Left hindlimb (tissue), 1 donor: Measurements from ENCODE around the gene RAET1G.
A peak's percentile ranks its signal among the peaks of the same experiment; 100 is the strongest.
"Not testable (repeated sequence)": the region's sequence is repeated elsewhere in the genome, so short reads cannot be mapped to it uniquely, and the experiment has no call there.

Experiments used
- DNase-seq: peaks from one replicate; pipeline ENCODE4 v3.0.0-alpha.2; 2018

RAET1G gene

DNA sequence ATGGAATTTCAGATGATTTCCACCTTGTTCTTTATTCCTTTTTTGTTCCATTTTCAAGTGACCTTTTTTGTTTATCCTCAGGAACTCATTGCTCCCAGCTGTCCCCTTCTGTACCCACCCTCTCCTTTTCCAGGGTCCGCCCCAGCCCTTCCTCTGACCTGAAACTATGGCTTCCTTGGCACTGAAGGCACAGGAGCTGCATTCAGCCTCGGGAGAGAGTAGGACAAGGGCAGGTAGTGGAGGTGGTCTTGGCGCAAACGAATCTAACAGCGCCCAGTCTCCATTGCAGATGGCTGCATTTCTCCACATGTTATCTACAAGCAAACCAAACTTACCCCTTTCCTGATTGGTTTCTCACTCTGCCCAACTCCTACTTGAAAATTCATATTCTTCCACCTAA lies 10.1 kb upstream of the RAET1G start:
- DNase-seq, result no peak

GRCh38 chr6:149931501-149931900 lies 8.6 kb upstream of the RAET1G start:
- DNase-seq, result no peak

DNA sequence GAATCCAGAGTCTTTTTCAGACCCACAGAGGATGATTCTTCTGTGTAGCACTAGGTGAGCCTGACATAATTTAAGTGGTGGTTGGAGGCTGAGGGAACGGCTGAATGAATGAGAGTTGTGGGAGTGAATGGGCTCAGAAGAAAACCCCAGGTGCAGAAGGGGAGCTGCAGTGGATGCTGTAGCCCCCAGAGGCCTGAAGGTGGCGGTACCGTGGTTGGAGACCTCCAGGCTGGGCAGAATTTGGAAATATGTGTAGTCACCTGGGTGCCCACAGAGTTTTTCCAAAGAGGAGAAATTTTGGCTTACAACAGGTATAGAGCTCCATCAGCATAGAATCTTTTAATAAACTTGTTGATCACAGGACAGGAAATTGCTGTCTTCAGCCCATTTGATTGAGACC lies 6.5 kb upstream of the RAET1G start:
- no peak for DNase-seq

DNA sequence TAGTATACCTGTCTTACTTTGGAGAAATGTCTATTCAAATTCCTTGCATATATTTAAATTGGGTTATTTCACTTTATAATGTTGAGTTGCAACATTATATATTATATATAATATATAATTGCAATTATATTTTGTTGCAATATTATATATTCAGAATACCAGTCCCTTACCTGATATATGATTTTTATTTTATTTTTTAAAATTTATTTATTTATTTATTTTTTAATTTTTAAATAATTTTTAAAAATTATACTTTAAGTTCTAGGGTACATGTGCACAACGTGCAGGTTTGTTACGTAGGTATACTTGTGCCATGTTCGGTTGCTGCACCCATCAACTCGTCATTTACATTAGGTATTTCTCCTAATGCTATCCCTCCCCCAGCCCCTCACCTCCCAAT lies 4.1 kb upstream of the RAET1G start:
- DNase-seq, result not testable (repeated sequence)

- peak; percentile 85 for DNase-seq
Observed at GRCh38 chr6:149925974-149926777, 3.3 kb upstream of the RAET1G start.

- DNase-seq, result no peak
Observed at GRCh38 chr6:149925253-149925973, 2.5 kb upstream of the RAET1G start.

DNA sequence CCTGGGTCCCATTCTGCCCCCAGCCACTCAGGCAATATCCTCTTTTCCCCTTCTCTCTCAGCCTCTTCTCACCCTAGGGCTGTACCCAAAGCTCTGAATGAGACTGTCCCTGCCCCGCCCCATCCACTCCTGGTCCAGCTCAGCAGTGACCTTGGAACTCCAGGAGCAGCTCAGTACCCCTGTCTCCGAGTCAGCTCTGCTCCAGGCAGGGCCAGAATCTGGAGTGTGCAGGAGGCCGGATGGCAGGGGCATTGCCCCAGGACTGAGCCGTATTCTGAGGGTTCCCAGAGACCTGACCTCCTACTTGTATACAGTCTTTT lies 2.0 kb upstream of the RAET1G start:
- no peak for DNase-seq

- no peak for DNase-seq
Observed at GRCh38 chr6:149924206-149924932, 1.4 kb upstream of the RAET1G start.

GRCh38 chr6:149923327-149923986 lies 536 bp upstream of the RAET1G start:
- no peak for DNase-seq

GRCh38 chr6:149922091-149922490 lies 830 bp downstream of the RAET1G start:
- not testable (repeated sequence) for DNase-seq

GRCh38 chr6:149921361-149921760 lies 1.6 kb downstream of the RAET1G start:
- DNase-seq, result no peak

DNA sequence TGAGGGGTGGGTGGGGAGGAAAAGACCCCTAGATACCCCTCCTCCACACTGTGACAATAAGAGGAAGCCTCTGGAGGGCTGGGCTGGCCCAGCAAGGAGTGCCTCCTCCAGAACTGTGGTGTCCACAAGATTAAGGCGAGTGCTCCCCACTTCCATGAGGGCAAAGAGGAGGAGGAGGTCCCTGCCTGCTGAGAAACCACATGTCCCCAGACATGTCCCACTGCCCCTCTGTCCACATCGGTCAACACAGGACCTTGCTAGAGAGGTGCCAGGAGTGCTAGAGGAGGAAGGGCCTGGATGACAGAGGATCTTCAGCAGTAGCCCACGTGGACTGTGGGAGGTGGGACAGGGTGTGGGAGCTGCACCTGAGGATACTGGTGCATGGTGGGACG lies 3.1 kb downstream of the RAET1G start:
- DNase-seq, result no peak

- DNase-seq, result not testable (repeated sequence)
Observed at GRCh38 chr6:149919126-149919833, 3.6 kb downstream of the RAET1G start.

DNA sequence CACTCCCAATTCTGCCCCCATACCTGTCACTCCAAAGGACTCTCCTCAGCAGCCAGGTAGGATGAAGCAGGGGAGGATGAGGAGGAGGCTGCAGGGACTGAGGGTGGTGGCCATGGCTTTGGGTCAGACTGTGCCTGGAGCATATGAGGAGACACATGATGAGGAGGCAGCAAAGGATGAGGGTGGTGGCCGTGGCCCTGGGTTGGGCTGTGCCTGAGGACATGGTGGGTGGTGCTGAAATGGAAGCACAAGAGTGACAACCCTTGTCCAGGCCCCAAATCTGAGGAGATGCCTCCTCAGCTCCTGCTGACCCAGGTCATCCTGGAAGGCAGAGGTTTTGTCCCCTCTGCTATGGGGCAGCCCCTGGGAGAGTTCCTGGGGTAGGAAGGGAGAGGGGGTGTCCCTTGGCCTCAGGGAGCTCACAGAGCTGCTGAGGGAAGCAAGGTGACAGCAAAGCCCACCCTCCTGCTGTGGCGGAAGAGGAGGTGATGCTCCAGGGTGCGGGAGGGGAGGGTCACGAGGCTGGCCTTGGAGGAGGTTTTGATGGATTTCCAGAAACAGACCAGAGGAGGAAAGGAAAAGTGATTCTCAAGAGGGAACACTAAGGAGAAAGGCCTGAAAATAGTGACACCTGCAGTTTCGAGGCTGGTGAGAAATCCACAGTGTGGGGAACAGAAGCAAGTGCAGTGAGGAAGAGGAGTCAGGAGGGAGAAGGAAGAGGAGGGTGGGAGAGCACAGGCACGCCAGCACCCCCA lies 4.6 kb downstream of the RAET1G start:
- DNase-seq, result no peak

DNA sequence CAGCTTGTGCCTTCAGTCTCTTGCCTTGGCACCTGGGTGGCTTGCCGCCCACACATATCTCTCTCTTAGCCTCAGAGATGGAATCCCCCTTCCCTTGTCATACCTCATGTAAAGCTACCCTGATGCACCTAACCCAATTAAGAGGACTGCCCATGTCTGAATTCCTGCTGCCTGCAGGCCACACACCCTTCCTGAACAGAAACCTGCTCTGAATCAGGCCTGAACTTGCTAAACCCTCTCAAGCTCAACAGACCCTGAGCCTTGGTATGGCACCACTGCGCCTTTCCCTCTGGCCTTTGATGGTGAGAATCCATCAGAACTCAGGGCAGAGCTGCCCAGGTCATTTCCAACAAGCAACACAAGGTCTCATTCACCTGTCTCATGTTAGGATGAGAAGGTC lies 5.2 kb downstream of the RAET1G start:
- no peak for DNase-seq

DNA sequence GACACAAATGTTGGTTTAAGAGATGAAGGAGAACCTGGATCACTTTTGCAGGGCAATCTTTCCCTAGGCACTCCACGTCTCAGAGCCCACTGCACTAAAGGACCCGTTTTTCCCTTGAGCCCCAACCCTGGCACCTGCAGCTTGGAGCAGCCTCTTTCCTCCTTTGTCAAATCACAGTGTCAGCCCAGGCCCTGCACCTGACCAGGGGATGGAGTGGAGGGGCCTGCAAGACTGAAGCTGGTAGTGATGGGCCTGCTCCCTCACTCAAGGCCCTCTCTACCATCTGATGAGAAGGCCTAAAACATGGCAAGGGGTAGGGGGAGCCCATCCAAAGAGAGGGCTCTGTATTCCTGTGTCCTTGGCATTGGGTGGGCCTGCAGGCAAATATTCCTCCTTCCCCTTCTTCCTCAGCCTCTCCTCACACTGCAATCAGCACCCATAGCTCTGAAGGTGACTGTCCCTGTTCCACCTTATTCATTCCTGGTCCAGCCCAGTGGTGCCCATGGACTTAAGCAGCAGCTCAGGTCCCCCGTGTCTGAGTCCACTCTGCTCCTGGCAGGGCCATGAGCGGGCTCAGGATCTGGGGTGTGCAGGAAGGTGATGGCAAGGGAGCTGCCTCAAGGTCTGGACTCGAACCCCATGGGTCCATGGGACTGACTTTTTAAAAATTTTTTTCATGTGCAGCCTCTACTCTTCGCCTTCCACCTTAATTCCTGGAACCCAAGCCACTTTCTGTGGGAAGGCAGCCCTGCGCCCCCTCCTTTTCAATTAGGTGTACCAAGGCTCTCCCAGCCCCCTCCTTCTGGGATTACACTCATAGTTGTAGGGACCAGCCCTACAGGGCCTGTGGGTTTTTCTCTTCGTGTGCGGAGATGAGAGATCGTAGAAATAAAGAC lies 6.7 kb downstream of the RAET1G start:
- DNase-seq, result no peak

- DNase-seq, result no peak
Observed at GRCh38 chr6:149913540-149914240, 9.2 kb downstream of the RAET1G start.

DNA sequence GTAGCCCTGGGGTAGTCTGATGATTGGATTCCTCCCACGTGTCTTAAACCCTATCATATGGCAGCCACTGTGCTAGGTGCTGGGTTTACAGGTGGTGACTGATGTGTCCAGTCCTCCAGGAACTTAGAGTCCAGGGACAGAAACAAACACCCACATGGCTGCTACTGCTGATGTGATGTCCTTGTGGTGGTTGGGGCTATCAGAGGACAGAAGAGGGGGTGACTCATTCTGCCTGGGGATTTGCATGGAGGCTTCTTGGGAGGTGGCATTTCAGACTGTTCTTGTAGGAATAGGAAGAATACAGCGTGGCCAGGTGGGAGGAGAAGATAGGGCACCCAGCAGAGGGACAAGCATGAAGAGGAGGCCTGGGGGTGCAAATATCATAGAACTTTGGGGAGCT lies 9.8 kb downstream of the RAET1G start:
- DNase-seq, result no peak

- not testable (repeated sequence) for DNase-seq
Observed at GRCh38 chr6:149912680-149913079, 10.2 kb downstream of the RAET1G start.

- DNase-seq, result no peak
Observed at GRCh38 chr6:149910721-149911151, 12.2 kb downstream of the RAET1G start.
